GM21619 (cell line): ENCODE results near the gene WDR11.

Experiments
- ATAC-seq: cut with Tn5 transposase; IDR thresholded peaks from one replicate; pipeline ENCODE4 v1.9.1; 2021; ENCODE audit not compliant: unreplicated experiment

Gene WDR11

GRCh38 chr10:120944586-120945125 is 93.5 kb downstream of the WDR11 start:
- no peak for ATAC-seq

- ATAC-seq: no peak
These were observed 94.0 kb downstream of the WDR11 start for GRCh38 chr10:120945182-120945581.

GRCh38 chr10:120945801-120946302 is 94.7 kb downstream of the WDR11 start:
- ATAC-seq: no peak

- ATAC-seq: no peak
These were observed 95.3 kb downstream of the WDR11 start for GRCh38 chr10:120946497-120946896.

DNA sequence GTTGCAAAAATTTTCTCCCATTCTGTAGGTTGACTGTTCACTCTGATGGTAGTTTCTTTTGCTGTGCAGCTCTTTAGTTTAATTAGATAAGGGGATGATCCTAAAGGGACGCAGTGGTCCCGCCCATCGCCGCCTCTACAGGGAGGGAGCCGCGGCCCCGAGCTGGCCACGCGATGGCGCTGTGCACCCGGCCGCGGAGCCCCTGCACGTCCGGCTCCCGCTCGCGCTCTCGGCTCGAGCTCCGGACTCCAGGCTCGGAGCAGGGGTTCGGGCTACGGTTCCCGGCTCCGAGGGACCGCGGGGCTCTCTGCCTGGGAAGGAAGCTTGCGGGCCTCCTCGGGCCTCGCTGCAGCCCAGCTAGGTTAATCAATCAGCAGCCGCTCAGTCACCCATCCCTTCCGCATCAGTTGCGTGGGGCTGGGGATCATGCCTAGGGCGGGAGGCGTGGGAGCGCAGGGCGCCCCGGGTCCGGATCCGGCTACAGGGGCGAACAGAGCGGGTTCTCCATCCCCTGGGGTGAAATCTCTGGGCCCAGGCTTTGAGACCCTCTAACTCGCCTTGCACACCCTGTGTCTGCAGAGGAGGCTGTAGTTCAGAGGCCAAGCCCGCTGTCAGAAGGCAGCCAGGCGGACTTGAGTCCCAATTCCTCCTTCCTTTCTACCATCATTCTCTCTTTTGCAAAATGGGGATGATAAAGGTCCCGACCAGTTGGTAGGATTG is 97.9 kb downstream of the WDR11 start:
- peak; percentile 89 for ATAC-seq

GRCh38 chr10:120949609-120950031 is 98.5 kb downstream of the WDR11 start:
- ATAC-seq: no peak

GRCh38 chr10:120950051-120950561 is 98.9 kb downstream of the WDR11 start:
- ATAC-seq: no peak

DNA sequence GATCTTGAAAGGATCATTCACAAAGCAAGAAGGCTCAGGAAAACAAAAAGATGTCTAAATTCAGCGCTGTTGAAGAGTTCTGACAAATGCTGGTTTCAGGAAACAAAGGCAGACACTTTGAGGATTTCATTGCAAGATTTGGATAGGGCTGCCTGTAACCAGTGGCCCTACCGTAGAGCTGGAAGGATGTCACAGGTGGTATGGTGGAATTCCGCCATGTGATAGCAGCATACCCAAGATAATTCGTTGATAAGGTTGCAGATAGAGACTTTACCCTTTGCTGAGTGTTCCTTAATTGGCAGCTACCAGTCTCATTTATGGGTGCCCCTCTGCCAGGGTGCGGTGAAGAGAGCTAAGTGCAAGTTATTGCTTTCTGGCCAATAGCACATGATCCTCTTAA is 100.1 kb downstream of the WDR11 start:
- ATAC-seq: no peak

GRCh38 chr10:120953897-120954296 is 102.7 kb downstream of the WDR11 start:
- ATAC-seq: no peak
